IMR-90 (cell line): ENCODE measurements around the gene COPS4.

Experiments used
- CEBPB ChIP-seq: IDR thresholded peaks from 2 replicates; pipeline ENCODE4 v1.6.1; 2012; ENCODE audit warnings: low read depth, low read length, improper control_type of control experiment
- CTCF ChIP-seq: conservative IDR thresholded peaks from 2 replicates; pipeline ENCODE4 v1.5.1; 2012; ENCODE audit warnings: mild to moderate bottlenecking, low read depth, low read length, improper control_type of control experiment
- ELK1 ChIP-seq: fragments of 150-350 bp; IDR thresholded peaks from 2 replicates; pipeline ENCODE4 v1.6.1; 2016; ENCODE audit warnings: low read depth, mild to moderate bottlenecking, low read length, moderate library complexity, borderline replicate concordance
- FOS ChIP-seq: fragments of 150-350 bp; IDR thresholded peaks from 2 replicates; pipeline ENCODE4 v1.6.1; 2016; ENCODE audit warnings: low read depth, low read length
- MAFK ChIP-seq: IDR thresholded peaks from 2 replicates; pipeline ENCODE4 v1.6.1; 2012; ENCODE audit warnings: low read depth, low read length, improper control_type of control experiment
- MAZ ChIP-seq: IDR thresholded peaks from 2 replicates; pipeline ENCODE4 v1.6.1; 2012; ENCODE audit warnings: low read depth, mild to moderate bottlenecking, low read length, improper control_type of control experiment, moderate library complexity, borderline replicate concordance
- MXI1 ChIP-seq: IDR thresholded peaks from 2 replicates; pipeline ENCODE4 v1.6.1; 2012; ENCODE audit warnings: low read depth, mild to moderate bottlenecking, low read length, moderate library complexity, borderline replicate concordance
- POLR2A ChIP-seq: IDR thresholded peaks from 2 replicates; pipeline ENCODE4 v1.6.1; 2012; ENCODE audit warnings: mild to moderate bottlenecking, low read depth, low read length
- RCOR1 ChIP-seq: IDR thresholded peaks from 2 replicates; pipeline ENCODE4 v1.6.1; 2012; ENCODE audit warnings: mild to moderate bottlenecking, low read length, improper control_type of control experiment; ENCODE audit not compliant: insufficient replicate concordance
- RFX5 ChIP-seq: IDR thresholded peaks from 2 replicates; pipeline ENCODE4 v1.8.0; 2012; ENCODE audit warnings: low read depth, mild to moderate bottlenecking, low read length, moderate library complexity
- USF2 ChIP-seq: fragments of 150-350 bp; IDR thresholded peaks from 2 replicates; pipeline ENCODE4 v1.6.1; 2017; ENCODE audit warnings: mild to moderate bottlenecking, antibody characterized with exemption, low read length, low read depth

- TF ChIP-seq MAFK (no peak), CTCF (peak; percentile 66), POLR2A (no peak), FOS (no peak), MXI1 (peak; percentile 71; the same call in 1 of the 2 replicates), USF2 (no peak), RCOR1 (peak; percentile 27), CEBPB (no peak), RFX5 (no peak), ELK1 (no peak), MAZ (peak; percentile 48; the same call in 1 of the 2 replicates)
Measured at GRCh38 chr4:83110223-83110945, 75.4 kb downstream of the COPS4 start.
